ENCODE measurements around the gene YPEL3. TPM values are rescaled to one million over a fixed set of nuclear protein-coding genes. Genes with fewer than 3 reads are reported as not detected.
A peak's percentile ranks its signal among the peaks of the same experiment; 100 is the strongest.

The YPEL3 gene
- polyA plus RNA-seq, 1 donor from 2014 or later: 362 TPM

DNA sequence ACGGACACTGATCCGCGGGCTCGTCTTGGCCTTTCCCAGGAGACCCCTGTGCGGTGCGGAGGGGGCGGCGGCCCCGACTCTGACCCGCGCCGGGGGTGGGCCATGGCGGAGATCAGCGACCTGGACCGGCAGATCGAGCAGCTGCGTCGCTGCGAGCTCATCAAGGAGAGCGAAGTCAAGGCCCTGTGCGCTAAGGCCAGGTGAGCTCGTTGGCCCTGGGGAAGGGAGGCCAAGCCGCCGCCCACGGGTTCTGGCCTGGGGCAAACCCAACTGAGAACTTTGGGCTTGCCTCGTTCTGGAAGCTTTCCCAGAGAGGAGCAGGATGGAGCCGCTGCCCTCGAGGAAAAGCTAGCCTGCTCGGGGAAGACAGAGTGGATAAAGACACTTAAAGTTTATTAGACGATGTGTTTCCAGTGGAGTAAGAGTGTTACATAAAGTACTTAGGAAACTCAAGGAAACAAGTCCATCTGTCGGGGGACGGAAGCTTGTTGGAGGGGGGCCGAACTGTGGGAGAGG lies 19.7 kb downstream of the YPEL3 start:
- H3K4me1 Mint-ChIP-seq: peaks cover 23 to 29% (median 29%) of the 10 kb centered on the region in 3 donors
- H3K27ac Mint-ChIP-seq: peak overlapping the region; percentile 92 to 98 (median 96)
- H3K9me3 Mint-ChIP-seq: no peaks in the 10 kb centered on the region
- peak overlapping the region; percentile 95 to 97 (median 96) for H3K4me3 Mint-ChIP-seq
- no peaks in the 10 kb centered on the region for H3K27me3 Mint-ChIP-seq
- H3K36me3 Mint-ChIP-seq: peaks cover 2% of the 10 kb centered on the region

- H3K27me3 Mint-ChIP-seq: no peaks in the 10 kb centered on the region
- H3K36me3 Mint-ChIP-seq: peaks cover 2% of the 10 kb centered on the region
- H3K4me3 Mint-ChIP-seq: peak within 1 kb of the TSS; percentile 95 to 97 (median 96)
- no peaks in the 10 kb centered on the region for H3K9me3 Mint-ChIP-seq
- H3K27ac Mint-ChIP-seq: peak within 1 kb of the TSS; percentile 92 to 98 (median 96)
- H3K4me1 Mint-ChIP-seq: peaks cover 23 to 29% (median 29%) of the 10 kb centered on the region in 3 donors
Measured at GRCh38 chr16:30075503-30076275, 20.3 kb downstream of the YPEL3 start, which contains the start of gene PPP4C. TSS of gene PPP4C (plus strand) at chr16:30075994. CDS start at chr16:30076378, 384 bp downstream.

- Mint-ChIP-seq H3K4me3 (peak overlapping the region in 1 of 4 donors; percentile 69), H3K27me3 (no peaks in the 10 kb centered on the region), H3K9me3 (no peaks in the 10 kb centered on the region), H3K27ac (peak overlapping the region in 2 of 3 donors; percentile 22 to 67), H3K4me1 (peaks cover 19 to 20% (median 20%) of the 10 kb centered on the region in 3 donors), H3K36me3 (peaks cover 2% of the 10 kb centered on the region)
Measured at GRCh38 chr16:30070490-30070889, 25.5 kb downstream of the YPEL3 start.

DNA sequence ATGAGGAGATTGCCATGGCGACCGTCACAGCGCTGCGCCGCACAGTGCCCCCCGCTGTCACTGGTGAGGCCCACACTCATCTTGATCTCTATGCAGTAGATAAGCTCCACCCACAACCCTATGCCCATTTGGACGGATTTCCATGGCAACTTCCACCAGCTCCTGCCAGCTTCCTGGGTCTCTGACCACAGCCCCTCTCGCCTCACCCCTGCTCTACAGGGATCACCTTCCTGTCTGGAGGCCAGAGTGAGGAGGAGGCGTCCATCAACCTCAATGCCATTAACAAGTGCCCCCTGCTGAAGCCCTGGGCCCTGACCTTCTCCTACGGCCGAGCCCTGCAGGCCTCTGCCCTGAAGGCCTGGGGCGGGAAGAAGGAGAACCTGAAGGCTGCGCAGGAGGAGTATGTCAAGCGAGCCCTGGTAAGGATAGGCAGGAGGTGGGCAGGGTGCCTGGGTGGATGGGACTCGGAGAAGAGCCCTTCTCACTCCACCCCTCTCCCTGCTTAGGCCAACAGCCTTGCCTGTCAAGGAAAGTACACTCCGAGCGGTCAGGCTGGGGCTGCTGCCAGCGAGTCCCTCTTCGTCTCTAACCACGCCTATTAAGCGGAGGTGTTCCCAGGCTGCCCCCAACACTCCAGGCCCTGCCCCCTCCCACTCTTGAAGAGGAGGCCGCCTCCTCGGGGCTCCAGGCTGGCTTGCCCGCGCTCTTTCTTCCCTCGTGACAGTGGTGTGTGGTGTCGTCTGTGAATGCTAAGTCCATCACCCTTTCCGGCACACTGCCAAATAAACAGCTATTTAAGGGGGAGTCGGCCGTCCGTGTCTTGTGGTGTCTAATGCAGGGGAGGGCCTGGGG lies 26.2 kb downstream of the YPEL3 start:
- Mint-ChIP-seq H3K27me3 (no peaks in the 10 kb centered on the region), H3K36me3 (peaks cover 2% of the 10 kb centered on the region), H3K4me3 (peak overlapping the region in 2 of 4 donors; percentile 39 to 69), H3K27ac (peak overlapping the region; percentile 22 to 67 (median 67)), H3K4me1 (peaks cover 16 to 17% (median 16%) of the 10 kb centered on the region in 3 donors), H3K9me3 (no peaks in the 10 kb centered on the region)

GRCh38 chr16:30068750-30069610 lies 27.0 kb downstream of the YPEL3 start:
- peak overlapping the region; percentile 67 to 89 (median 73) for H3K27ac Mint-ChIP-seq
- no peaks in the 10 kb centered on the region for H3K9me3 Mint-ChIP-seq
- peaks cover 13 to 15% (median 14%) of the 10 kb centered on the region in 3 donors for H3K4me1 Mint-ChIP-seq
- H3K27me3 Mint-ChIP-seq: no peaks in the 10 kb centered on the region
- peaks cover 4% of the 10 kb centered on the region for H3K36me3 Mint-ChIP-seq
- peak overlapping the region; percentile 70 to 94 (median 87) for H3K4me3 Mint-ChIP-seq

- Mint-ChIP-seq H3K4me3 (peak overlapping the region; percentile 70 to 94 (median 87)), H3K9me3 (no peaks in the 10 kb centered on the region), H3K27me3 (no peaks in the 10 kb centered on the region), H3K36me3 (peaks cover 4% of the 10 kb centered on the region), H3K4me1 (peaks cover 13 to 18% (median 17%) of the 10 kb centered on the region in 3 donors), H3K27ac (peak overlapping the region; percentile 67 to 89 (median 73))
Measured at GRCh38 chr16:30068333-30068732, 27.7 kb downstream of the YPEL3 start.

DNA sequence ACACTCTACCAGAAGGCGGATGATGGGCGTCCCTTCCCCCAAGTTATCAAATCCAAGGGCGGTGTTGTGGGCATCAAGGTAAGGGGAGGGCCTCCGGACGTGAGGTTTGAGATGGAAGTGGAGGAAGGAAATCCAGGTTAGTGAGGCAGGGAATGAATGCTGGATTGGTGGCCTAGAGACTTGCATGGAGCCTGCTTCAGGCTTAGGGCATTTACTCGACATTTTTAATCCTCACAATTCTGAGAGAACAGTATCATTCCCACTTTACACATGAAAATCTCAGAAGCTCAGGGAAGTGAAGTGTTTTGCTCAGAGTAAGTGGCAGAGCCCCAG lies 28.5 kb downstream of the YPEL3 start:
- H3K4me3 Mint-ChIP-seq: peak overlapping the region; percentile 48 to 95 (median 68)
- H3K9me3 Mint-ChIP-seq: no peaks in the 10 kb centered on the region
- peak overlapping the region in 1 of 3 donors; percentile 97 for H3K27ac Mint-ChIP-seq
- H3K36me3 Mint-ChIP-seq: peaks cover 4% of the 10 kb centered on the region
- H3K27me3 Mint-ChIP-seq: no peaks in the 10 kb centered on the region
- peaks cover 13 to 18% (median 17%) of the 10 kb centered on the region in 3 donors for H3K4me1 Mint-ChIP-seq

DNA sequence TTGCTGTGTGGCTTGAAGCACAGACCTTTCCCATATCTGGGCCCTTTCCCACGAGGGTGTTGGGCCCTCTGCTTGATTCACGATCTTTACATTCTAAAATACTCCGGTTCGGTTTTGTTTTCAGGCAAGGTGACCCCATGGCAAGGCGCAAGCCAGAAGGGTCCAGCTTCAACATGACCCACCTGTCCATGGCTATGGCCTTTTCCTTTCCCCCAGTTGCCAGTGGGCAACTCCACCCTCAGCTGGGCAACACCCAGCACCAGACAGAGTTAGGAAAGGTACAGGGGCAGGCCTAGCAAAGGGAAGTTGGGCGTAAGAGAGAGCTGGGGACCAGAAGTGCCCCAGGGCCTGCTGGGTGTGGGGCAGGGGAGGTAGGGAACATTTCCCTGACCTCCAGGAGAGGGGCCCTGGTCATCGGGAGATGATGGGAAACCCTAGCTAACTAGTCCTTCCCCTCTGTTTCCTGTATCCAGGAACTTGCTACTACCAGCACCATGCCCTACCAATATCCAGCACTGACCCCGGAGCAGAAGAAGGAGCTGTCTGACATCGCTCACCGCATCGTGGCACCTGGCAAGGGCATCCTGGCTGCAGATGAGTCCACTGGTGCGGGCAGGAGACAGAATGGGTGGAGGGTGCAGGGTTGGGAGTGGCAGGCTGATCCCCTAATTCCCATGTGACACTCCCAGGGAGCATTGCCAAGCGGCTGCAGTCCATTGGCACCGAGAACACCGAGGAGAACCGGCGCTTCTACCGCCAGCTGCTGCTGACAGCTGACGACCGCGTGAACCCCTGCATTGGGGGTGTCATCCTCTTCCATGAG lies 29.0 kb downstream of the YPEL3 start:
- peak overlapping the region; percentile 95 to 100 (median 100) for H3K4me3 Mint-ChIP-seq
- H3K9me3 Mint-ChIP-seq: no peaks in the 10 kb centered on the region
- peaks cover 13 to 18% (median 16%) of the 10 kb centered on the region in 3 donors for H3K4me1 Mint-ChIP-seq
- peak overlapping the region in 2 of 3 donors; percentile 97 to 100 for H3K27ac Mint-ChIP-seq
- H3K36me3 Mint-ChIP-seq: peaks cover 4% of the 10 kb centered on the region
- no peaks in the 10 kb centered on the region for H3K27me3 Mint-ChIP-seq

- Mint-ChIP-seq H3K36me3 (peaks cover 4% of the 10 kb centered on the region), H3K27me3 (no peaks in the 10 kb centered on the region), H3K9me3 (no peaks in the 10 kb centered on the region), H3K4me3 (peak overlapping the region; percentile 95 to 100 (median 100)), H3K27ac (peak overlapping the region; percentile 97 to 100 (median 99)), H3K4me1 (peaks cover 13 to 18% (median 16%) of the 10 kb centered on the region in 3 donors)
Measured at GRCh38 chr16:30065943-30066760, 29.9 kb downstream of the YPEL3 start.

- Mint-ChIP-seq H3K27ac (peak within 1 kb of the TSS; percentile 97 to 100 (median 99)), H3K27me3 (no peaks in the 10 kb centered on the region), H3K9me3 (no peaks in the 10 kb centered on the region), H3K36me3 (peaks cover 4% of the 10 kb centered on the region), H3K4me1 (peaks cover 13 to 18% (median 16%) of the 10 kb centered on the region in 3 donors), H3K4me3 (peak within 1 kb of the TSS; percentile 95 to 100 (median 100))
Measured at GRCh38 chr16:30065102-30065942, 30.7 kb downstream of the YPEL3 start, which contains the start of gene ALDOA. TSS of gene ALDOA (plus strand) at chr16:30065760. CDS start at chr16:30066898, 1,138 bp downstream.

DNA sequence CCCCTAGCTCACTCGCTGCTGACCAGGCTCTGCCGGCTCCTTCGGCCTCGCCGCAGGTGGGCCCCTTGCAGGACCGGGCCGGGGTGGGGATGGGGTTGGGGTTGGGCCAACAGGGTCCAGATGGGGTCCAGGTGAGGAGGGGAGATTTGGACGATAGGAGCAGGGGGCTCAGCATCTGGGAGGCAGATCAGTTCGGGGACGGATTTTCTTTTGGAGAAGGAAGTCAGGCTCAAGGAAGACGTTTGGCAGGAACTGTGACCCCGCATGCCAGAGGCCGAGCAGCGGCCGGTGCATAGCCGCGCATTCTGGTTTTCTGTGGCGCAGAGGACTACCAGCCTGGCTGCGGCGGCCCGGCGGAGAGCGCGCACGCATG lies 31.3 kb downstream of the YPEL3 start:
- H3K9me3 Mint-ChIP-seq: no peaks in the 10 kb centered on the region
- no peaks in the 10 kb centered on the region for H3K27me3 Mint-ChIP-seq
- peaks cover 4% of the 10 kb centered on the region for H3K36me3 Mint-ChIP-seq
- H3K4me1 Mint-ChIP-seq: peaks cover 13 to 18% (median 16%) of the 10 kb centered on the region in 3 donors
- peak overlapping the region; percentile 97 to 100 (median 99) for H3K27ac Mint-ChIP-seq
- peak overlapping the region; percentile 95 to 100 (median 100) for H3K4me3 Mint-ChIP-seq

Measured in IgD-negative memory B cell (primary cell).